HepG2 (cell line): Measurements from ENCODE around the gene ASPRV1. TPM values are rescaled to one million over a fixed set of nuclear protein-coding genes. Genes with fewer than 3 reads are reported as not detected.

Source experiments
- CBX1 ChIP-seq: IDR thresholded peaks from one replicate; pipeline ENCODE4 v1.6.1; 2016; ENCODE audit warnings: antibody characterized with exemption, low read depth
- HCFC1 ChIP-seq: fragments of 150-350 bp; IDR thresholded peaks from 2 replicates; pipeline ENCODE4 v1.6.1; 2014; ENCODE audit warnings: low read depth, low read length
- JUND ChIP-seq: sonication (generic); formaldehyde crosslinking; IDR thresholded peaks from 2 replicates; pipeline ENCODE4 v1.8.0; 2022; ENCODE audit warnings: mild to moderate bottlenecking, missing genetic modification reagents
- MAF1 ChIP-seq: sonication (generic); formaldehyde crosslinking; IDR thresholded peaks from 2 replicates; pipeline ENCODE4 v1.5.0; 2020; ENCODE audit warnings: missing genetic modification reagents, borderline replicate concordance
- MED1 ChIP-seq: sonication (generic); formaldehyde crosslinking; IDR thresholded peaks from 2 replicates; pipeline ENCODE4 v1.4.0; 2020; ENCODE audit warnings: missing genetic modification reagents
- MXD1 ChIP-seq: sonication (generic); formaldehyde crosslinking; IDR thresholded peaks from 2 replicates; pipeline ENCODE4 v1.4.0; 2020; ENCODE audit warnings: mild to moderate bottlenecking, missing genetic modification reagents
- NPAS2 ChIP-seq: sonication (generic); formaldehyde crosslinking; IDR thresholded peaks from 2 replicates; pipeline ENCODE4 v1.8.0; 2022; ENCODE audit warnings: mild to moderate bottlenecking, missing genetic modification reagents, borderline replicate concordance
- RAD51 ChIP-seq: fragments of 450-650 bp; IDR thresholded peaks from 2 replicates; pipeline ENCODE4 v1.6.1; 2016; ENCODE audit warnings: borderline replicate concordance
- SMARCE1 ChIP-seq: fragments of 450-650 bp; IDR thresholded peaks from 2 replicates; pipeline ENCODE4 v1.6.1; 2017; ENCODE audit warnings: borderline replicate concordance
- STAG1 ChIP-seq: sonication (generic); formaldehyde crosslinking; IDR thresholded peaks from 2 replicates; pipeline ENCODE4 v1.4.0; 2020; ENCODE audit warnings: missing genetic modification reagents
- TBX2 ChIP-seq: sonication (generic); formaldehyde crosslinking; IDR thresholded peaks from 2 replicates; pipeline ENCODE4 v1.5.0; 2020; ENCODE audit warnings: missing genetic modification reagents, mild to moderate bottlenecking, borderline replicate concordance
- TEAD3 ChIP-seq: optimal IDR thresholded peaks from 2 replicates; pipeline ENCODE3; 2016; ENCODE audit warnings: borderline replicate concordance
- ZBTB44 ChIP-seq: sonication (generic); formaldehyde crosslinking; IDR thresholded peaks from 2 replicates; pipeline ENCODE4 v1.4.0; 2020; ENCODE audit warnings: missing genetic modification reagents
- ZNF318 ChIP-seq: sonication (generic); formaldehyde crosslinking; IDR thresholded peaks from 2 replicates; pipeline ENCODE4 v1.4.0; 2020; ENCODE audit warnings: mild to moderate bottlenecking, missing genetic modification reagents
- ZNF430 ChIP-seq: sonication (generic); formaldehyde crosslinking; IDR thresholded peaks from 2 replicates; pipeline ENCODE4 v1.9.0; 2021; ENCODE audit warnings: mild to moderate bottlenecking, missing genetic modification reagents
- ZNF510 ChIP-seq: sonication (generic); formaldehyde crosslinking; IDR thresholded peaks from 2 replicates; pipeline ENCODE4 v1.4.0; 2020; ENCODE audit warnings: low read depth, mild to moderate bottlenecking, missing genetic modification reagents
- ZSCAN22 ChIP-seq: sonication (generic); formaldehyde crosslinking; IDR thresholded peaks from 2 replicates; pipeline ENCODE4 v1.4.0; 2020; ENCODE audit warnings: mild to moderate bottlenecking, missing genetic modification reagents
- polyA plus RNA-seq, 8 experiments: library from polyadenylated mRNA; depleted of rRNA in 3 of 8; stranded (reverse) in 7 of 8; unstranded in 1 of 8; fragments of >200 nt; fragmentation: Illumina TruSeq in 4 of 8; extraction: Trizol in 4 of 8; gene quantifications; 2 replicates each; pipeline versions ENCODE4 v1.2.1 to v1.2.3, GENCODE V29; 2011 to 2016; ENCODE audit warnings: low read depth in 4 of 8, missing spikeins in 1 of 8, mixed read lengths in 1 of 8; ENCODE audit not compliant: insufficient read depth in 1 of 8
- total RNA-seq, 5 experiments: library from RNA; depleted of rRNA; stranded (reverse); fragments of >200 nt; fragmentation: Illumina TruSeq; extraction: Trizol; gene quantifications; 2 replicates each; pipeline ENCODE4 v1.2.3, GENCODE V29; 2016; ENCODE audit warnings: low read depth in 1 of 5

ASPRV1 gene
- total and polyA plus RNA-seq, 2 of the 13 experiments (the other 11 are each of a cell fraction or from before 2014, with no cell fraction given) = 0.40 to 0.48 TPM

GRCh38 chr2:69914950-69915945 is 46.2 kb downstream of the ASPRV1 start, which contains the start of gene MXD1 (continued):
- TF ChIP-seq NPAS2 (CRISPR knock-in tag) (no peak), ZSCAN22 (CRISPR knock-in tag) (no peak), MED1 (0 out of 2 replicates have a peak, but pooled peaks have one; percentile 8), TEAD3 (CRISPR knock-in tag) (no peak), TBX2 (CRISPR knock-in tag) (peak; percentile 4; the same call in 1 of the 2 replicates), STAG1 (CRISPR knock-in tag) (peak; percentile 33), ZNF318 (CRISPR knock-in tag) (no peak), MAF1 (no peak), CBX1 (peak; percentile 62), ZNF510 (CRISPR knock-in tag) (no peak), SMARCE1 (no peak), MXD1 (CRISPR knock-in tag) (peak; percentile 86), ZBTB44 (CRISPR knock-in tag) (no peak), HCFC1 (no peak; the same call in 1 of the 2 replicates), ZNF430 (0 out of 2 replicates have a peak, but pooled peaks have one; percentile 16), JUND (no peak), RAD51 (no peak)
